Activated naive CD4-positive, alpha-beta T cell treated with anti-CD3 and anti-CD28 coated beads, Interleukin-2, amount 50 U/mL, for 24 hours (primary cell): ENCODE data around the gene SPECC1L.
A peak's percentile ranks its signal among the peaks of the same experiment; 100 is the strongest.

Source experiments
- H3K27ac Mint-ChIP-seq: one replicate; pipeline ENCODE4 v1.8.0; 2021; ENCODE audit warnings: mild to moderate bottlenecking, mixed read lengths
- H3K27me3 Mint-ChIP-seq: one replicate; pipeline ENCODE4 v1.8.0; 2021; ENCODE audit warnings: mixed read lengths
- H3K36me3 Mint-ChIP-seq: one replicate; pipeline ENCODE4 v1.8.0; 2021; ENCODE audit warnings: mixed read lengths
- H3K4me1 Mint-ChIP-seq: one replicate; pipeline ENCODE4 v1.8.0; 2021; ENCODE audit warnings: mixed read lengths
- H3K4me3 Mint-ChIP-seq: one replicate; pipeline ENCODE4 v1.8.0; 2021; ENCODE audit warnings: mild to moderate bottlenecking, mixed read lengths
- H3K9me3 Mint-ChIP-seq: one replicate; pipeline ENCODE4 v1.8.0; 2021; ENCODE audit warnings: mixed read lengths

Gene SPECC1L

GRCh38 chr22:24400726-24401596, 130.3 kb downstream of the SPECC1L start:
- H3K27me3 Mint-ChIP-seq: no peaks in the 10 kb centered on the region

GRCh38 chr22:24401931-24402367, 131.3 kb downstream of the SPECC1L start:
- Mint-ChIP-seq H3K9me3 (no peaks in the 10 kb centered on the region), H3K27ac (no peak overlapping the region), H3K36me3 (peaks cover 8% of the 10 kb centered on the region), H3K4me1 (peaks cover 30% of the 10 kb centered on the region), H3K4me3 (no peak overlapping the region), H3K27me3 (no peaks in the 10 kb centered on the region)

More at GRCh38 chr22:24400726-24401596, 130.3 kb downstream of the SPECC1L start:
- H3K4me1 Mint-ChIP-seq: peaks cover 22% of the 10 kb centered on the region
- H3K9me3 Mint-ChIP-seq: no peaks in the 10 kb centered on the region
- H3K4me3 Mint-ChIP-seq: no peak overlapping the region
- H3K27ac Mint-ChIP-seq: peak overlapping the region; percentile 31
- peaks cover 9% of the 10 kb centered on the region for H3K36me3 Mint-ChIP-seq

GRCh38 chr22:24402460-24403192, 132.0 kb downstream of the SPECC1L start:
- H3K27ac Mint-ChIP-seq: no peak overlapping the region
- peaks cover 8% of the 10 kb centered on the region for H3K36me3 Mint-ChIP-seq
- peaks cover 36% of the 10 kb centered on the region for H3K4me1 Mint-ChIP-seq
- no peaks in the 10 kb centered on the region for H3K27me3 Mint-ChIP-seq
- H3K9me3 Mint-ChIP-seq: no peaks in the 10 kb centered on the region
- no peak overlapping the region for H3K4me3 Mint-ChIP-seq

GRCh38 chr22:24403346-24403745, 132.7 kb downstream of the SPECC1L start:
- no peaks in the 10 kb centered on the region for H3K27me3 Mint-ChIP-seq

GRCh38 chr22:24404561-24405275, 134.1 kb downstream of the SPECC1L start:
- H3K4me1 Mint-ChIP-seq: peaks cover 36% of the 10 kb centered on the region
- no peak overlapping the region for H3K27ac Mint-ChIP-seq
- no peaks in the 10 kb centered on the region for H3K9me3 Mint-ChIP-seq
- H3K36me3 Mint-ChIP-seq: peaks cover 7% of the 10 kb centered on the region
- H3K4me3 Mint-ChIP-seq: no peak overlapping the region
- no peaks in the 10 kb centered on the region for H3K27me3 Mint-ChIP-seq

More at GRCh38 chr22:24403346-24403745, 132.7 kb downstream of the SPECC1L start:
- peak overlapping the region; percentile 41 for H3K27ac Mint-ChIP-seq
- peaks cover 7% of the 10 kb centered on the region for H3K36me3 Mint-ChIP-seq
- peaks cover 36% of the 10 kb centered on the region for H3K4me1 Mint-ChIP-seq
- no peak overlapping the region for H3K4me3 Mint-ChIP-seq
- H3K9me3 Mint-ChIP-seq: no peaks in the 10 kb centered on the region

GRCh38 chr22:24405631-24406321, 135.1 kb downstream of the SPECC1L start:
- Mint-ChIP-seq H3K36me3 (peaks cover 7% of the 10 kb centered on the region), H3K9me3 (no peaks in the 10 kb centered on the region), H3K27ac (no peak overlapping the region), H3K4me1 (peaks cover 37% of the 10 kb centered on the region), H3K4me3 (no peak overlapping the region), H3K27me3 (no peaks in the 10 kb centered on the region)

- Mint-ChIP-seq H3K27me3 (no peaks in the 10 kb centered on the region), H3K27ac (peak overlapping the region; percentile 23), H3K36me3 (peaks cover 7% of the 10 kb centered on the region), H3K4me1 (peaks cover 33% of the 10 kb centered on the region), H3K4me3 (no peak overlapping the region), H3K9me3 (no peaks in the 10 kb centered on the region)
These were observed 136.0 kb downstream of the SPECC1L start for GRCh38 chr22:24406322-24407277.

GRCh38 chr22:24407278-24407665, 136.6 kb downstream of the SPECC1L start:
- peak overlapping the region; percentile 23 for H3K27ac Mint-ChIP-seq
- H3K36me3 Mint-ChIP-seq: peaks cover 7% of the 10 kb centered on the region
- peaks cover 33% of the 10 kb centered on the region for H3K4me1 Mint-ChIP-seq
- no peak overlapping the region for H3K4me3 Mint-ChIP-seq
- no peaks in the 10 kb centered on the region for H3K27me3 Mint-ChIP-seq
- no peaks in the 10 kb centered on the region for H3K9me3 Mint-ChIP-seq

- H3K4me1 Mint-ChIP-seq: peaks cover 33% of the 10 kb centered on the region
- peak overlapping the region; percentile 70 for H3K27ac Mint-ChIP-seq
These were observed 137.3 kb downstream of the SPECC1L start for GRCh38 chr22:24407884-24408283.

GRCh38 chr22:24408630-24409029, 138.0 kb downstream of the SPECC1L start:
- Mint-ChIP-seq H3K27me3 (no peaks in the 10 kb centered on the region), H3K36me3 (peaks cover 4% of the 10 kb centered on the region), H3K27ac (no peak overlapping the region), H3K4me3 (no peak overlapping the region), H3K9me3 (no peaks in the 10 kb centered on the region), H3K4me1 (peaks cover 30% of the 10 kb centered on the region)

More at GRCh38 chr22:24407884-24408283, 137.3 kb downstream of the SPECC1L start:
- H3K9me3 Mint-ChIP-seq: no peaks in the 10 kb centered on the region
- no peak overlapping the region for H3K4me3 Mint-ChIP-seq
- H3K27me3 Mint-ChIP-seq: no peaks in the 10 kb centered on the region
- peaks cover 7% of the 10 kb centered on the region for H3K36me3 Mint-ChIP-seq

GRCh38 chr22:24409707-24410106, 139.1 kb downstream of the SPECC1L start:
- no peaks in the 10 kb centered on the region for H3K27me3 Mint-ChIP-seq
- H3K36me3 Mint-ChIP-seq: no peaks in the 10 kb centered on the region
- no peak overlapping the region for H3K27ac Mint-ChIP-seq
- H3K4me3 Mint-ChIP-seq: no peak overlapping the region
- H3K9me3 Mint-ChIP-seq: no peaks in the 10 kb centered on the region
- H3K4me1 Mint-ChIP-seq: peaks cover 30% of the 10 kb centered on the region

- H3K27me3 Mint-ChIP-seq: no peaks in the 10 kb centered on the region
- no peaks in the 10 kb centered on the region for H3K9me3 Mint-ChIP-seq
- no peak overlapping the region for H3K4me3 Mint-ChIP-seq
- H3K4me1 Mint-ChIP-seq: peaks cover 30% of the 10 kb centered on the region
- H3K36me3 Mint-ChIP-seq: no peaks in the 10 kb centered on the region
- peak overlapping the region; percentile 43 for H3K27ac Mint-ChIP-seq
These were observed 139.7 kb downstream of the SPECC1L start for GRCh38 chr22:24410110-24410856.

GRCh38 chr22:24411256-24412004, 140.8 kb downstream of the SPECC1L start:
- H3K4me1 Mint-ChIP-seq: peaks cover 23% of the 10 kb centered on the region
- no peaks in the 10 kb centered on the region for H3K27me3 Mint-ChIP-seq
- H3K9me3 Mint-ChIP-seq: no peaks in the 10 kb centered on the region
- H3K4me3 Mint-ChIP-seq: no peak overlapping the region
- no peak overlapping the region for H3K27ac Mint-ChIP-seq
- H3K36me3 Mint-ChIP-seq: no peaks in the 10 kb centered on the region
